LNCaP clone FGC (cell line): ENCODE measurements around the gene ADNP.

Experiments
- DNase-seq: peaks from one replicate; pipeline ENCODE4 v3.0.0-alpha.2; 2011; ENCODE audit warnings: low read depth
- H3K4me3 ChIP-seq: 2 replicates; pipeline ENCODE4 v1.5.1; 2011; ENCODE audit warnings: mild to moderate bottlenecking, low read depth, low read length, control low read depth
- TF ChIP-seq, protein P1 (sequence below): IDR thresholded peaks from 2 replicates; pipeline ENCODE4 v1.5.1; 2012; ENCODE audit warnings: mild to moderate bottlenecking; ENCODE audit not compliant: control insufficient read depth, insufficient read depth; ENCODE audit errors: extremely low read depth

Gene ADNP

GRCh38 chr20:50915424-50915823 is 15.8 kb downstream of the ADNP start:
- TF ChIP-seq, protein P1, sequence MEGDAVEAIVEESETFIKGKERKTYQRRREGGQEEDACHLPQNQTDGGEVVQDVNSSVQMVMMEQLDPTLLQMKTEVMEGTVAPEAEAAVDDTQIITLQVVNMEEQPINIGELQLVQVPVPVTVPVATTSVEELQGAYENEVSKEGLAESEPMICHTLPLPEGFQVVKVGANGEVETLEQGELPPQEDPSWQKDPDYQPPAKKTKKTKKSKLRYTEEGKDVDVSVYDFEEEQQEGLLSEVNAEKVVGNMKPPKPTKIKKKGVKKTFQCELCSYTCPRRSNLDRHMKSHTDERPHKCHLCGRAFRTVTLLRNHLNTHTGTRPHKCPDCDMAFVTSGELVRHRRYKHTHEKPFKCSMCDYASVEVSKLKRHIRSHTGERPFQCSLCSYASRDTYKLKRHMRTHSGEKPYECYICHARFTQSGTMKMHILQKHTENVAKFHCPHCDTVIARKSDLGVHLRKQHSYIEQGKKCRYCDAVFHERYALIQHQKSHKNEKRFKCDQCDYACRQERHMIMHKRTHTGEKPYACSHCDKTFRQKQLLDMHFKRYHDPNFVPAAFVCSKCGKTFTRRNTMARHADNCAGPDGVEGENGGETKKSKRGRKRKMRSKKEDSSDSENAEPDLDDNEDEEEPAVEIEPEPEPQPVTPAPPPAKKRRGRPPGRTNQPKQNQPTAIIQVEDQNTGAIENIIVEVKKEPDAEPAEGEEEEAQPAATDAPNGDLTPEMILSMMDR = no peak
- H3K4me3 ChIP-seq = no peak overlapping the region
- DNase-seq = no peak

GRCh38 chr20:50913690-50914375 is 17.4 kb downstream of the ADNP start:
- no peak overlapping the region for H3K4me3 ChIP-seq
- TF ChIP-seq, protein P1 = no peak
- no peak for DNase-seq

GRCh38 chr20:50911716-50912115 is 19.5 kb downstream of the ADNP start:
- H3K4me3 ChIP-seq = no peak overlapping the region
- DNase-seq = no peak
- TF ChIP-seq, protein P1 = no peak

DNA sequence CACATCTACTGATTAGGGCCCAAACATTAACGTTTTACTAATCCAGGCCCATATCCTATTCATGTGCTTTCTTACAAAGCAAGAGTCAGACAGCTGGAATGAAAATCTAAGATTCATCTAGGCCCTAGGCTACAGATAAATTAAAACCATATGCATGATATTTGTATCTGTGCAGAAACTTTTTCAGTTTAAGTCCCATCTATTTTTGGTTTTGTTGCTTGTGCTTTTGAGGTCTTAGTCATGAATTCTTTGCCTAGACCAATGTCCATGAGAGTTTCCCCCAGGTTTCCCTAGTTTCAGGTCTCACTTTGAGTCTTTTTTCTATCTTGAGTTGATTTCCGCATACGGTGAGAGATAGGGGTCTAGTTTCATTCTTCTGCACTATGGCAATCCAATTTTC is 20.2 kb downstream of the ADNP start:
- DNase-seq = no peak
- no peak overlapping the region for H3K4me3 ChIP-seq
- TF ChIP-seq, protein P1 = no peak

DNA sequence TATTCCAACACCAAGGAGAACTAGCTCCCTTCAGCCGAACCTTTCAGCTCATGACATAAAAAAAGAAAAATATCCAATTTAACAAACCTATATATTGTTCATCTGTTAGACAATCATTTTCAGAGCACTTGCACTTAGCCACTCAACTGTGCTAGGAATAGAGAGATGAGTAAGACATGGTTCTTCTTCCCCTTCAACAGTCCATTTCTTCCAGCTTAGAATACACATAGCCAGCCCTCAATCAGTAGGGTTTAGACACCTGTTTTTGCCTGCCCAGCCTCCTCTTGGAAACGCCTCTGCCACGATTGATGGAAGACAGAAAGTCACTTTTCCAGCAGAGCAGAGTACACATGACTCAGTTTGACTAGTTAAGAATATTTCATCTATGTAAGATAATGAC is 21.8 kb downstream of the ADNP start:
- DNase-seq = no peak
- TF ChIP-seq, protein P1 = no peak
- H3K4me3 ChIP-seq = no peak overlapping the region

DNA sequence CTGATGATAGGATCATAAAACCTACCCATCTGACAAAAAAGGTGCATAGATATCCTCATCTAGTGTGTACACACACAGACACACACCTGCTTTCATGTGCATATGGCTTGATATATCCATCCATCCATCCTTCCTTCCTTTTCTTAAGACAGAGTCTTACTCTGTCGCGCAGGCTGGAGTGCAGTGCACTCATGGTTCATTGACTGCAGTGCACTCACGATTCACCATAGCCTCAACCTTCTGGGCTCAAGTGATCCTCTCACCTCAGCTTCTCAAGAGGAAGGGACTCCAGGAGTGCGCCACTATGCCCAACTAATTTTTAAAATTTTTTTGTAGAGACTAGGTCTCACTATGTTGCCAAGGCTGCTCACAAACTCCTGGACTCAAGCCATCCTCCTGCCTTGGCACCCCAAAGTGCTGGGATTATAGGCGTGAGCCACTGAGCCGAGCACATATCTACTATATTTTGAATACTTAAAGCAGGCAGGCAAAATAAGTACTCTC is 27.1 kb downstream of the ADNP start:
- no peak for DNase-seq
- no peak overlapping the region for H3K4me3 ChIP-seq
- TF ChIP-seq, protein P1 = no peak
